Panc1 (cell line): Measurements from ENCODE around the gene SNRPD2. TPM values are rescaled to one million over a fixed set of nuclear protein-coding genes. Genes with fewer than 3 reads are reported as not detected.

Experiments used
- ATAC-seq: fragments of 200-7000 bp; cut with Tn5 transposase; 2 replicates; pipeline ENCODE4 v1.9.1; 2020; ENCODE audit warnings: mild to moderate bottlenecking, moderate library complexity
- Bru-seq: library from RNA; stranded (reverse); fragments of 400-500 nt; gene quantifications from one replicate; lab custom pipeline; 2021; lab: Mats Ljungman, UMichigan
- BruChase-seq, 2 experiments: library from RNA; stranded (reverse); fragments of 400-500 nt; gene quantifications; one replicate each; lab custom pipeline; 2021; lab: Mats Ljungman, UMichigan
- BruUV-seq: library from RNA; stranded (reverse); fragments of 400-500 nt; replicated peaks from 2 replicates; lab custom pipeline; 2021; lab: Mats Ljungman, UMichigan
- CTCF ChIA-PET: fragments of 300-600 bp; sonication (Branson Sonifier 250); formaldehyde crosslinking; loops from one replicate; lab custom pipeline; 2022; ENCODE audit warnings: antibody characterized with exemption; lab: Charles Lee
- POLR2A ChIA-PET: fragments of 300-600 bp; sonication (Branson Sonifier 250); formaldehyde crosslinking; loops from one replicate; lab custom pipeline; 2022; ENCODE audit warnings: antibody characterized with exemption; lab: Charles Lee
- DNase-seq: peaks from one replicate; pipeline ENCODE4 v3.0.0-alpha.2; 2010; ENCODE audit warnings: low read depth, low spot score
- H3K27ac ChIP-seq: 2 replicates; pipeline ENCODE4 v1.5.1; 2011; ENCODE audit warnings: mild to moderate bottlenecking, low read length, inconsistent platforms
- H3K27me3 ChIP-seq: fragments of 200-500 bp; sonication (Bioruptor generic); 2 replicates; pipeline ENCODE4 v1.6.0; 2014; ENCODE audit warnings: low read length, inconsistent platforms; ENCODE audit not compliant: control insufficient read depth, insufficient read depth
- H3K36me3 ChIP-seq: fragments of 200-500 bp; sonication (Bioruptor generic); 2 replicates; pipeline ENCODE4 v1.5.1; 2014; ENCODE audit warnings: inconsistent platforms, mild to moderate bottlenecking, low read length, moderate library complexity; ENCODE audit not compliant: control insufficient read depth, insufficient read depth
- H3K4me1 ChIP-seq: 2 replicates; pipeline ENCODE4 v1.5.1; 2011; ENCODE audit warnings: inconsistent platforms, mild to moderate bottlenecking, low read length, moderate library complexity; ENCODE audit not compliant: control insufficient read depth, insufficient read depth
- H3K4me3 ChIP-seq, 2 experiments: 2 replicates each; pipeline ENCODE4 v1.5.1; 2011 to 2012; ENCODE audit warnings: low read depth in 2 of 2, low read length in 2 of 2, mild to moderate bottlenecking in 2 of 2, inconsistent platforms in 1 of 2, moderate library complexity in 1 of 2
- H3K9me3 ChIP-seq: fragments of 200-500 bp; sonication (Bioruptor generic); 2 replicates; pipeline ENCODE4 v1.5.1; 2014; ENCODE audit warnings: low read depth, mild to moderate bottlenecking, inconsistent platforms, low read length, moderate library complexity; ENCODE audit not compliant: control insufficient read depth, insufficient read depth
- POLR2AphosphoS5 ChIP-seq: IDR thresholded peaks from 2 replicates; pipeline ENCODE4 v1.6.1; 2012; ENCODE audit warnings: mild to moderate bottlenecking, low read depth, low read length, moderate library complexity
- REST ChIP-seq, 2 experiments: IDR thresholded peaks; 2 replicates each; pipeline ENCODE4 v1.6.1; 2011 to 2012; ENCODE audit warnings: low read depth in 2 of 2, control low read depth in 1 of 2, low read length in 1 of 2, mild to moderate bottlenecking in 1 of 2, moderate library complexity in 1 of 2; ENCODE audit not compliant: insufficient read depth in 1 of 2
- SIN3A ChIP-seq: IDR thresholded peaks from 2 replicates; pipeline ENCODE4 v1.6.1; 2012; ENCODE audit warnings: low read depth, mild to moderate bottlenecking, low read length, moderate library complexity, borderline replicate concordance; ENCODE audit not compliant: insufficient read depth
- TCF7L2 ChIP-seq: IDR thresholded peaks from 2 replicates; pipeline ENCODE4 v1.6.1; 2011; ENCODE audit warnings: mild to moderate bottlenecking, low read depth, low read length, inconsistent platforms
- in situ Hi-C: cut with HindIII; loops from 2 replicates; pipeline ENCODE4 v1.10.0; 2016; ENCODE audit warnings: low sequenced_read_pairs, low pct_unique_long_range_greater_than_20kb
- intact Hi-C: fragments of 100-400 bp; cut with micrococcal nuclease; formaldehyde crosslinking; loops from one replicate; pipeline ENCODE4 v1.10.0; 2022; ENCODE audit not compliant: unreplicated experiment
- long read RNA-seq: library from polyadenylated mRNA; unstranded; transcript quantifications from one replicate; pipeline ENCODE4 v2.0.0, GENCODE V29; 2021; ENCODE audit not compliant: unreplicated experiment
- polyA plus RNA-seq: library from polyadenylated mRNA; unstranded; fragments of >200 nt; gene quantifications from one replicate; pipeline ENCODE4 v1.2.1, GENCODE V29; 2012; ENCODE audit warnings: missing spikeins; ENCODE audit not compliant: insufficient read length
- total RNA-seq: library from RNA; stranded (reverse); gene quantifications from one replicate; pipeline ENCODE4 v1.2.1, GENCODE V29; 2021; ENCODE audit not compliant: unreplicated experiment
- TF ChIP-seq, protein P1 (sequence below): fragments of 450-650 bp; IDR thresholded peaks from 2 replicates; pipeline ENCODE4 v1.5.1; 2017; ENCODE audit warnings: mild to moderate bottlenecking

SNRPD2 gene
- total RNA-seq (496 TPM), Bru-seq, nascent RNA (percentile 94 among the genes with signal in this experiment), BruChase-seq, experiment 1, labeled RNA remaining after a 2-hour chase (percentile 91 among the genes with signal in this experiment), BruChase-seq, experiment 2, labeled RNA remaining after a 6-hour chase (percentile 94 among the genes with signal in this experiment)
- 674 TPM for polyA plus RNA-seq
- long read RNA-seq, transcript SNRPD2-201 (3 exons, 901 nt), result major isoform, 237 of 419 reads
- long read RNA-seq, partial matches to known transcripts, result 21 of 419 reads
- long read RNA-seq, other reads (novel, unspliced or antisense), result 153 of 419 reads

DNA sequence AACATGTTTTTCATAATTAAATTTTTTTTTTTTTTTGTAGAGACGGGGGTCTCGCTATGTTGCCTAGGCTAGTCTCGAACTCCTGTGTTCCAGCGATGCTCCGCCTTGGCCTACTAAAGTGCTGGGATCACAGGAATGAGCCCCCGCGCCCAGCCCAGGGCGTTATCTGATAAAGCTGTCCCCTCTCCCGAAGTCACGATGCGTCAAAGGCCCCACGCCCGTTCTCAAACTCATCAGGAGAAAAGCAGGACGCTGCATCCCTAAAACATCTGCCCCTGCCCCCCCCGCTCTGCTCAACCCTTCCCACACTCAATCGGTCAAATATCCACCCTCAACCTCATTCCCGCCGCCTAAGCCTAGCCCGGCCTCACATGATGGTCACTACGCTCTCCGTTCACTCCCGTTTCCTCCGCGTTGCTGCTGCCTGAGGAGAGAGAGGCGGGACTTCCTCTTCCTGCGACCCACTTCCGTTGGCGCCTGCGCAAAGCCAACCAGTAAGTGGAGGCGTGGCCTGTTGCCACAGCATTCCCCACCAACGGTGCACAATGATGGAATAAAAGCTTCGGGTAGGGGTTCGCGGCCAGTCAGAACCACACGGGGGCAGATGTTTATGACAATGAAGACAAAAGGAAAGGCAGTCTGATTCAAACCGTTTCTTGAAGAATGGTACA is at the start of gene SNRPD2:
TSS of gene SNRPD2 (minus strand) at position 438 of the 671 bp plus-strand sequence. CDS start at position 373, 65 bp downstream.
- ChIA-PET CTCF (interaction anchor here (0.7 to 1.1 kb wide), 4 partner anchors 11 to 126 kb away, joined by 3 to 9 read pairs (median 4); no protein-coding TSS in a partner anchor), POLR2A (interaction anchor here (0.5 to 2.1 kb wide), 7 partner anchors 10 to 974 kb away, joined by 3 to 18 read pairs (median 4); partner anchors contain the start of gene SIX5)
- H3K27ac ChIP-seq, result peak within 1 kb of the TSS; percentile 86
- H3K27me3 ChIP-seq, result no peaks in the 10 kb centered on the region
- no peak for TF ChIP-seq REST (IDR thresholded peaks at IDR 0.05; ENCODE audit: insufficient read depth in 1 of 2, low read depth in 2 of 2, low read length in 1 of 2)
- peak; percentile 92 for TF ChIP-seq POLR2AphosphoS5
- peak; percentile 49; the same call in 1 of the 2 replicates for TF ChIP-seq SIN3A
- no peaks in the 10 kb centered on the region for H3K9me3 ChIP-seq
- in situ Hi-C loops, result no loop called here
- intact Hi-C loops, result no loop called here
- no peaks in the 10 kb centered on the region for H3K4me1 ChIP-seq
- ATAC-seq, result peak; percentile 80
- peak; percentile 78 for DNase-seq
- H3K4me3 ChIP-seq, result peak within 1 kb of the TSS; percentile 73 to 74
- TSS peak; percentile 98 for BruUV-seq
- H3K36me3 ChIP-seq, result peaks cover 7% of the 10 kb centered on the region; the same call in 1 of the 2 replicates

DNA sequence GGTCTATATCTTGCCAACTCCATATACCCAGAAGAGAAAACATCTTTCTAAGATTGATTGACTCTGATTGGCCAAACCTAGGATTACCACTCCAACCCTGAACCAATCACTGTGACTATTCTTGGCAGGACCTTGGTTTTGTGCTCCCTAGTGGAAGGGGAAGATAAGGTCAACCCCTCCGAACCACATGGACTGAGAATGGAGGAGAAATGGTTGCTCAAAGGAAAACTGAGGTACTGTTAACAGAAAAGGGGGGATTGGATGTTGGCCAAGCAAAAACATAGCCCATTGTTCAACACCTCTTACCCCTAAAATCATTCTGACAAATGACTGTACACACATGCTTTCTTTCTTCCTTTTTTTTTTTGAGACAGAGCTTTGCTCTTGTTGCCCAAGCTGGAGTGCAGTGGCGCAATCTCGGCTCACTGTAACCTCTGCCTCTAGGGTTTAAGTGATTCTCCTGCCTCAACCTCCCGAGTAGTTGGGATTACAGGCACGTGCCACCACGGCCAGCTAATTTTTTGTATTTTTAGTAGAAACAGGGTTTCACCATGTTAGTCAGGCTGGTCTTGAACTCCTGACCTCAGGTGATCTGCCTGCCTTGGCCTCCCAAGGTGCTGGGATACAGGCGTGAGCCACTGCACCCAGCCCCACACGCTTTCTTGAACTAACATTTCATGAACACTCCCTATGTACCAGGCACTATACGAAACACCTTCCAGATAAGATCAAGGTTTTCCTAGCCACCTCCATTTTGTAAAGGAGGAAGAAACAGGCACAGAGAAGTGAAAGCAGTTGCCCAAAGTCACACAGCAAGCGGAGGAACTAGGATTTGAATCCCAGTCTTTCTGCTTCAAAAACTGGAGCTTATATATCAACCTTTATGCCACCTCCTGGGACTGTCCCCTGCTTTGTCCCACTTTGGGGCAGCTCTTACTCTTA is 48.0 kb upstream of the SNRPD2 start:
- ATAC-seq, result no peak
- Histone ChIP-seq H3K4me1 (no peaks in the 10 kb centered on the region), H3K36me3 (no peaks in the 10 kb centered on the region), H3K27me3 (no peaks in the 10 kb centered on the region), H3K9me3 (no peaks in the 10 kb centered on the region), H3K4me3 (no peak overlapping the region), H3K27ac (no peak overlapping the region)
- intact Hi-C loops (no loop called here), in situ Hi-C loops (no loop called here)
- no peak for TF ChIP-seq REST (IDR thresholded peaks at IDR 0.05; ENCODE audit: insufficient read depth in 1 of 2, low read depth in 2 of 2, low read length in 1 of 2)
- no peak for TF ChIP-seq TCF7L2
- no peak for TF ChIP-seq SIN3A
- TF ChIP-seq, protein P1, sequence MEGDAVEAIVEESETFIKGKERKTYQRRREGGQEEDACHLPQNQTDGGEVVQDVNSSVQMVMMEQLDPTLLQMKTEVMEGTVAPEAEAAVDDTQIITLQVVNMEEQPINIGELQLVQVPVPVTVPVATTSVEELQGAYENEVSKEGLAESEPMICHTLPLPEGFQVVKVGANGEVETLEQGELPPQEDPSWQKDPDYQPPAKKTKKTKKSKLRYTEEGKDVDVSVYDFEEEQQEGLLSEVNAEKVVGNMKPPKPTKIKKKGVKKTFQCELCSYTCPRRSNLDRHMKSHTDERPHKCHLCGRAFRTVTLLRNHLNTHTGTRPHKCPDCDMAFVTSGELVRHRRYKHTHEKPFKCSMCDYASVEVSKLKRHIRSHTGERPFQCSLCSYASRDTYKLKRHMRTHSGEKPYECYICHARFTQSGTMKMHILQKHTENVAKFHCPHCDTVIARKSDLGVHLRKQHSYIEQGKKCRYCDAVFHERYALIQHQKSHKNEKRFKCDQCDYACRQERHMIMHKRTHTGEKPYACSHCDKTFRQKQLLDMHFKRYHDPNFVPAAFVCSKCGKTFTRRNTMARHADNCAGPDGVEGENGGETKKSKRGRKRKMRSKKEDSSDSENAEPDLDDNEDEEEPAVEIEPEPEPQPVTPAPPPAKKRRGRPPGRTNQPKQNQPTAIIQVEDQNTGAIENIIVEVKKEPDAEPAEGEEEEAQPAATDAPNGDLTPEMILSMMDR, result no peak
- TF ChIP-seq POLR2AphosphoS5, result no peak
- no TSS peak for BruUV-seq
- CTCF ChIA-PET, result interaction anchor here (0.5 to 0.6 kb wide), 2 partner anchors 43 to 115 kb away, joined by 4 to 5 read pairs; partner anchors contain the start of gene DMPK
- DNase-seq, result no peak
- POLR2A ChIA-PET, result no interaction called here
